Measurements from ENCODE around the gene PCDH20. TPM values are rescaled to one million over a fixed set of nuclear protein-coding genes. Genes with fewer than 3 reads are reported as not detected.

PCDH20 gene
- total and polyA plus RNA-seq, 2 of the 13 experiments (the other 11 are each of a cell fraction or from before 2014, with no cell fraction given): 0.02 TPM; not detected in 1

DNA sequence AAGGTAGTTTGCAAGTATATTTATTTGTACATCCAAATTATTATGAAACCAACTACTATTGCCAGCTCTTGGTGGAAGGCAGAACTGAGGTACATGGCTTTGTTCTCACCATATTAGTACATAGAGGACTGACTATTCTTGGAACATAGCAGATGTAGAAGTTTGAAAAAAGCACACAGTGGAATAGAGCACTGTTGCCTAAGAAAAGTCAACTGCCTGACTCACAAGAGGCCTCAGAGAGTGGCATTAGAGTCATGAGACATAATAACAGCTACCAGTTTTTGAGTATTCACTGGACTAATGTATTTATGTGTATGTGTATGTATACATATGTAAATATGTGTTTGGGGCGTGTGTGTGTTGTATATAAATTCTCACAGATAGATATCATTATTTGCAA is 8.3 kb upstream of the PCDH20 start:
- in situ Hi-C loops (cut with HindIII; ENCODE audit: extremely low pct_ligation_motif_present, low pct_unique_long_range_greater_than_20kb): loop anchor here (25.0 kb wide), 1 partner anchor 787 kb away; no protein-coding TSS in a partner anchor
- no peaks in the 10 kb centered on the region for H3K9me3 ChIP-seq (ENCODE audit: low read length)
- POLR2A ChIA-PET: no interaction called here
- TF ChIP-seq DPF2 (CRISPR knock-in tag; IDR thresholded peaks at IDR 0.05; ENCODE audit: borderline replicate concordance, low read depth) (no peak), TEAD3 (CRISPR knock-in tag; optimal IDR thresholded peaks at IDR 0.05; ENCODE audit: borderline replicate concordance) (no peak), ERF (CRISPR knock-in tag; IDR thresholded peaks at IDR 0.05) (no peak), ZMYM4 (CRISPR knock-in tag; IDR thresholded peaks at IDR 0.05) (no peak), EZH2 (conservative IDR thresholded peaks at IDR 0.05; ENCODE audit: low read depth, low read length) (no peak), NKX3-1 (CRISPR knock-in tag; IDR thresholded peaks at IDR 0.05) (no peak), ZBTB3 (CRISPR knock-in tag; IDR thresholded peaks at IDR 0.05; ENCODE audit: borderline replicate concordance, low read depth) (no peak), ZNF460 (CRISPR knock-in tag; IDR thresholded peaks at IDR 0.05; ENCODE audit: borderline replicate concordance) (no peak), RCOR2 (CRISPR knock-in tag; IDR thresholded peaks at IDR 0.05) (no peak), ZKSCAN5 (CRISPR knock-in tag; IDR thresholded peaks at IDR 0.05) (no peak), TMF1 (CRISPR knock-in tag; IDR thresholded peaks at IDR 0.05; ENCODE audit: low read depth) (no peak)
- TF ChIP-seq, protein P1, sequence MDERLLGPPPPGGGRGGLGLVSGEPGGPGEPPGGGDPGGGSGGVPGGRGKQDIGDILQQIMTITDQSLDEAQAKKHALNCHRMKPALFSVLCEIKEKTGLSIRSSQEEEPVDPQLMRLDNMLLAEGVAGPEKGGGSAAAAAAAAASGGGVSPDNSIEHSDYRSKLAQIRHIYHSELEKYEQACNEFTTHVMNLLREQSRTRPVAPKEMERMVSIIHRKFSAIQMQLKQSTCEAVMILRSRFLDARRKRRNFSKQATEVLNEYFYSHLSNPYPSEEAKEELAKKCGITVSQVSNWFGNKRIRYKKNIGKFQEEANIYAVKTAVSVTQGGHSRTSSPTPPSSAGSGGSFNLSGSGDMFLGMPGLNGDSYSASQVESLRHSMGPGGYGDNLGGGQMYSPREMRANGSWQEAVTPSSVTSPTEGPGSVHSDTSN (CRISPR knock-in tag; IDR thresholded peaks at IDR 0.05): no peak
- TF ChIP-seq, protein P2, sequence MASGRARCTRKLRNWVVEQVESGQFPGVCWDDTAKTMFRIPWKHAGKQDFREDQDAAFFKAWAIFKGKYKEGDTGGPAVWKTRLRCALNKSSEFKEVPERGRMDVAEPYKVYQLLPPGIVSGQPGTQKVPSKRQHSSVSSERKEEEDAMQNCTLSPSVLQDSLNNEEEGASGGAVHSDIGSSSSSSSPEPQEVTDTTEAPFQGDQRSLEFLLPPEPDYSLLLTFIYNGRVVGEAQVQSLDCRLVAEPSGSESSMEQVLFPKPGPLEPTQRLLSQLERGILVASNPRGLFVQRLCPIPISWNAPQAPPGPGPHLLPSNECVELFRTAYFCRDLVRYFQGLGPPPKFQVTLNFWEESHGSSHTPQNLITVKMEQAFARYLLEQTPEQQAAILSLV (CRISPR knock-in tag; IDR thresholded peaks at IDR 0.05; ENCODE audit: borderline replicate concordance): no peak
- TF ChIP-seq, protein P3, sequence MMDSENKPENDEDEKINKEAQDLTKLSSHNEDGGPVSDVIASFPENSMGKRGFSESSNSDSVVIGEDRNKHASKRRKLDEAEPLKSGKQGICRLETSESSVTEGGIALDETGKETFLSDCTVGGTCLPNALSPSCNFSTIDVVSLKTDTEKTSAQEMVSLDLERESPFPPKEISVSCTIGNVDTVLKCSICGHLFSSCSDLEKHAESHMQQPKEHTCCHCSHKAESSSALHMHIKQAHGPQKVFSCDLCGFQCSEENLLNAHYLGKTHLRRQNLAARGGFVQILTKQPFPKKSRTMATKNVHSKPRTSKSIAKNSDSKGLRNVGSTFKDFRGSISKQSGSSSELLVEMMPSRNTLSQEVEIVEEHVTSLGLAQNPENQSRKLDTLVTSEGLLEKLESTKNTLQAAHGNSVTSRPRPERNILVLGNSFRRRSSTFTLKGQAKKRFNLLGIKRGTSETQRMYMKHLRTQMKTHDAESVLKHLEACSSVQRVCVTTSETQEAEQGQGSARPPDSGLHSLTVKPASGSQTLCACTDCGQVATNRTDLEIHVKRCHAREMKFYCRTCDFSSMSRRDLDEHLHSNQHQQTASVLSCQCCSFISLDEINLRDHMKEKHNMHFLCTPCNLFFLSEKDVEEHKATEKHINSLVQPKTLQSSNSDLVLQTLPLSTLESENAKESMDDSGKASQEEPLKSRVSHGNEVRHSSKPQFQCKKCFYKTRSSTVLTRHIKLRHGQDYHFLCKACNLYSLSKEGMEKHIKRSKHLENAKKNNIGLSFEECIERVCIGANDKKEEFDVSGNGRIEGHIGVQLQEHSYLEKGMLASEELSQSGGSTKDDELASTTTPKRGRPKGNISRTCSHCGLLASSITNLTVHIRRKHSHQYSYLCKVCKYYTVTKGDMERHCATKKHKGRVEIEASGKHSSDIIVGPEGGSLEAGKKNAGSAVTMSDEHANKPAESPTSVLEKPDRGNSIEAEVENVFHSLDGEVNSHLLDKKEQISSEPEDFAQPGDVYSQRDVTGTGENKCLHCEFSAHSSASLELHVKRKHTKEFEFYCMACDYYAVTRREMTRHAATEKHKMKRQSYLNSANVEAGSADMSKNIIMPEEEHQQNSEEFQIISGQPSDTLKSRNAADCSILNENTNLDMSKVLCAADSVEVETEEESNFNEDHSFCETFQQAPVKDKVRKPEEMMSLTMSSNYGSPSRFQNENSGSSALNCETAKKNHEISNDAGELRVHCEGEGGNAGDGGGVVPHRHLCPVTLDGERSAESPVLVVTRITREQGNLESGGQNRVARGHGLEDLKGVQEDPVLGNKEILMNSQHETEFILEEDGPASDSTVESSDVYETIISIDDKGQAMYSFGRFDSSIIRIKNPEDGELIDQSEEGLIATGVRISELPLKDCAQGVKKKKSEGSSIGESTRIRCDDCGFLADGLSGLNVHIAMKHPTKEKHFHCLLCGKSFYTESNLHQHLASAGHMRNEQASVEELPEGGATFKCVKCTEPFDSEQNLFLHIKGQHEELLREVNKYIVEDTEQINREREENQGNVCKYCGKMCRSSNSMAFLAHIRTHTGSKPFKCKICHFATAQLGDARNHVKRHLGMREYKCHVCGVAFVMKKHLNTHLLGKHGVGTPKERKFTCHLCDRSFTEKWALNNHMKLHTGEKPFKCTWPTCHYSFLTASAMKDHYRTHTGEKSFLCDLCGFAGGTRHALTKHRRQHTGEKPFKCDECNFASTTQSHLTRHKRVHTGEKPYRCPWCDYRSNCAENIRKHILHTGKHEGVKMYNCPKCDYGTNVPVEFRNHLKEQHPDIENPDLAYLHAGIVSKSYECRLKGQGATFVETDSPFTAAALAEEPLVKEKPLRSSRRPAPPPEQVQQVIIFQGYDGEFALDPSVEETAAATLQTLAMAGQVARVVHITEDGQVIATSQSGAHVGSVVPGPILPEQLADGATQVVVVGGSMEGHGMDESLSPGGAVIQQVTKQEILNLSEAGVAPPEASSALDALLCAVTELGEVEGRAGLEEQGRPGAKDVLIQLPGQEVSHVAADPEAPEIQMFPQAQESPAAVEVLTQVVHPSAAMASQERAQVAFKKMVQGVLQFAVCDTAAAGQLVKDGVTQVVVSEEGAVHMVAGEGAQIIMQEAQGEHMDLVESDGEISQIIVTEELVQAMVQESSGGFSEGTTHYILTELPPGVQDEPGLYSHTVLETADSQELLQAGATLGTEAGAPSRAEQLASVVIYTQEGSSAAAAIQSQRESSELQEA (CRISPR knock-in tag; IDR thresholded peaks at IDR 0.05; ENCODE audit: not compliant biosample characterization): no peak

More for the DNA sequence above, 8.3 kb upstream of the PCDH20 start:
- H3K27me3 ChIP-seq (ENCODE audit: control insufficient read depth in 1 of 2, insufficient read depth in 2 of 2, low read length in 2 of 2): no peaks in the 10 kb centered on the region
- WGBS (ENCODE audit: low lambda C conversion rate): 0% methylated on average over 1 of the region's 1 CpG
- no peaks in the 10 kb centered on the region for H4K20me1 ChIP-seq (ENCODE audit: insufficient read depth, low read length)
- H3K4me3 ChIP-seq (replicated peaks in 1 of 3; ENCODE audit: insufficient read depth in 1 of 3, low read depth in 2 of 3, low read length in 3 of 3): no peak overlapping the region
- BruUV-seq (replicated peaks): no TSS peak
- CTCF ChIA-PET (ENCODE audit: low intra/inter-chr PET ratio, low total read pairs): no interaction called here
- H2AFZ ChIP-seq (ENCODE audit: low read length): no peak overlapping the region
- no peak for ATAC-seq
- no peak overlapping the region for H3K4me2 ChIP-seq (ENCODE audit: low read depth, low read length)
- no peak overlapping the region for H3K27ac ChIP-seq (ENCODE audit: extremely low read length, insufficient read depth, low read length)
- no peak for DNase-seq (ENCODE audit: low spot score)
- no peaks in the 10 kb centered on the region for H3K36me3 ChIP-seq (replicated peaks in 1 of 2; ENCODE audit: control insufficient read depth in 1 of 2, insufficient read depth in 2 of 2, low read length in 2 of 2)
- intact Hi-C loops (cut with micrococcal nuclease; ENCODE audit: unreplicated experiment): no loop called here
- no peak overlapping the region for H3K9ac ChIP-seq (ENCODE audit: insufficient read depth, low read depth, low read length)
- FAIRE-seq: no peak
- no peaks in the 10 kb centered on the region for H3K4me1 ChIP-seq (ENCODE audit: insufficient read depth, low read length)
- no peaks in the 10 kb centered on the region for H3K79me2 ChIP-seq (ENCODE audit: insufficient read depth, low read length)
